Measurements from ENCODE around the gene ASTN1. TPM values are rescaled to one million over a fixed set of nuclear protein-coding genes. Genes with fewer than 3 reads are reported as not detected.
A peak's percentile ranks its signal among the peaks of the same experiment; 100 is the strongest.

ASTN1 gene
- total RNA-seq, 1 experiment from 2014 or later, result not detected

DNA sequence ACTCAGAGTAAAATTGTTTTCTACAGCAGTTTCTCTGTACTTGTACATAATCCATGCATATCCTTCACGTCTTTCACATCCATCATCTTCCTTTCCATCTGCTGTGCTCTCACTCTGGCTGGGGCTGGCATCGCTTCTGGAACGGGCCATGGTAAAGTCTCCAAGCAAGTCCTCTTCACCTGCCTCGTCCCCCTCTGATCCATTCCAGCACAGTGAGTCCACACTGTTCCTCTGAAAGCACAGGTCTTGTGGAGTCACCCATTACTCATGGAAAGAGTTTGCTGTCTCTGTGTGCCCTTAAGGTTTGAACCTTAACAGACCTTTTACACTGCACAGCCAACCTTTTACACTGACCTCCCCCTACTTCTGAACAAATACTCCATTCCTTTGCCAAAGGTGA, 313.6 kb downstream of the ASTN1 start:
- H3K4me2 ChIP-seq (ENCODE audit: low read length), result no peak overlapping the region
- H3K9ac ChIP-seq (ENCODE audit: low read length), result no peak overlapping the region
- no peaks in the 10 kb centered on the region for H3K79me2 ChIP-seq (ENCODE audit: low read length)
- ChIA-PET POLR2A (ENCODE audit: unreplicated experiment) (interaction anchor here (0.6 kb wide), 1 partner anchor 254 kb away, joined by 3 read pairs; no protein-coding TSS in a partner anchor), CTCF (no interaction called here)
- no peaks in the 10 kb centered on the region for H3F3A ChIP-seq (ENCODE audit: low read length, unreplicated experiment)
- intact Hi-C loops (cut with micrococcal nuclease), result no loop called here
- no peak overlapping the region for H3K27ac ChIP-seq (ENCODE audit: low read length)
- H3K9me3 ChIP-seq (ENCODE audit: low read length), result no peaks in the 10 kb centered on the region
- no peaks in the 10 kb centered on the region for H3K9me2 ChIP-seq (replicated peaks; ENCODE audit: low read length)
- TF ChIP-seq EZH2phosphoT487 (IDR thresholded peaks at IDR 0.05; ENCODE audit: borderline replicate concordance, low read length) (no peak), EZH2 (IDR thresholded peaks at IDR 0.05; ENCODE audit: low read length, unreplicated experiment) (no peak)
- TF ChIP-seq, protein P1, sequence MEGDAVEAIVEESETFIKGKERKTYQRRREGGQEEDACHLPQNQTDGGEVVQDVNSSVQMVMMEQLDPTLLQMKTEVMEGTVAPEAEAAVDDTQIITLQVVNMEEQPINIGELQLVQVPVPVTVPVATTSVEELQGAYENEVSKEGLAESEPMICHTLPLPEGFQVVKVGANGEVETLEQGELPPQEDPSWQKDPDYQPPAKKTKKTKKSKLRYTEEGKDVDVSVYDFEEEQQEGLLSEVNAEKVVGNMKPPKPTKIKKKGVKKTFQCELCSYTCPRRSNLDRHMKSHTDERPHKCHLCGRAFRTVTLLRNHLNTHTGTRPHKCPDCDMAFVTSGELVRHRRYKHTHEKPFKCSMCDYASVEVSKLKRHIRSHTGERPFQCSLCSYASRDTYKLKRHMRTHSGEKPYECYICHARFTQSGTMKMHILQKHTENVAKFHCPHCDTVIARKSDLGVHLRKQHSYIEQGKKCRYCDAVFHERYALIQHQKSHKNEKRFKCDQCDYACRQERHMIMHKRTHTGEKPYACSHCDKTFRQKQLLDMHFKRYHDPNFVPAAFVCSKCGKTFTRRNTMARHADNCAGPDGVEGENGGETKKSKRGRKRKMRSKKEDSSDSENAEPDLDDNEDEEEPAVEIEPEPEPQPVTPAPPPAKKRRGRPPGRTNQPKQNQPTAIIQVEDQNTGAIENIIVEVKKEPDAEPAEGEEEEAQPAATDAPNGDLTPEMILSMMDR (conservative IDR thresholded peaks at IDR 0.05; ENCODE audit: low read depth, low read length), result no peak
- no TSS peak for BruUV-seq (replicated peaks)
- no peak overlapping the region for H3K4me3 ChIP-seq (ENCODE audit: low read length)
- ATAC-seq (no peak), DNase-seq (peak; percentile 1)
- no peaks in the 10 kb centered on the region for H4K20me1 ChIP-seq (ENCODE audit: low read length)
- no peaks in the 10 kb centered on the region for H3K4me1 ChIP-seq (ENCODE audit: insufficient read depth, low read length)
- H3K36me3 ChIP-seq (ENCODE audit: low read depth, low read length), result no peaks in the 10 kb centered on the region
- H3K27me3 ChIP-seq (ENCODE audit: low read length), result peaks cover 7% of the 10 kb centered on the region; the same call in 1 of the 2 replicates
- H2AFZ ChIP-seq (ENCODE audit: low read length), result no peak overlapping the region

DNA sequence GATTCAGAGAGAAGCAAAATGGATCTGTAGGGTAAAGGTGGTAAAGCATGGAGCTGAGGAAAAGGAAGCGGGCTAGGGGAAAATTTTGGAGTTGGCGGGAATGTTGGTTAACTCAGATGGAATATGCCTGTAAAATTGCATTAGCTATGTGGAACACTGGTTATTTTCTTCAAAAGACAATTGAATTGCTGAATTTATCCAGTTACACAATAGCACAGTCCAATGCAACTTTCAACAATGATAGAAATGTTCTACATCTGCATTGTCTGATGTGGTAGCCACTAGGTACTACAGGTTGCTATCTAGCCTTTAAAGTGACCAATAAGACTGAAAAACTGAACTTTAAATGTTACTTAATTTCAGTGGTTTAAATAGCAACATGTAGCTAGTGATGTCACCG, 315.2 kb downstream of the ASTN1 start:
- CTCF ChIA-PET, result no interaction called here
- BruUV-seq (replicated peaks), result no TSS peak

DNA sequence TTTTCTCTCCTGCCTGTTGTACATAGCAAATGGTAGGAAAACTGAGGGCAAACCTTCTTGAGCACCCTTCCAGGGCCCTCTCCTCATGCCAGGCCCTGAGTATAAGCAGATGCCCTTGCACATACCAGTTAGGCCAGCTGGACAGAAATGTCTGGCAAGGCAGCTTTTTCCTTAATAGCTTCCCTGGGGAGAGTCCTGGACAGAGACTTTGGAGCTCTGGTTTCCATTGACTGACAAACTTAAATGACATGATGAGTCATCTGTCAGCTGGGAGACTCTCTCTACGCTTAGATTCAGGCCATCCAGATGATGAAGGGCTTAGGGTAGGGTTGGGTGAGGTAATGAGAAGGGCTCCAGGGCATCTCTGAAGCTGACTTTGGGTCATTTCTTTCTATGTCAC, 317.5 kb downstream of the ASTN1 start:
- Histone ChIP-seq H3K9ac (ENCODE audit: low read length) (no peak overlapping the region), H3F3A (ENCODE audit: low read length, unreplicated experiment) (no peaks in the 10 kb centered on the region), H2AFZ (ENCODE audit: low read length) (no peak overlapping the region), H4K20me1 (ENCODE audit: low read length) (no peaks in the 10 kb centered on the region), H3K4me1 (ENCODE audit: insufficient read depth, low read length) (no peaks in the 10 kb centered on the region), H3K27me3 (ENCODE audit: low read length) (peaks cover 7% of the 10 kb centered on the region; the same call in 1 of the 2 replicates), H3K4me2 (ENCODE audit: low read length) (no peak overlapping the region), H3K36me3 (ENCODE audit: low read depth, low read length) (no peaks in the 10 kb centered on the region), H3K9me3 (ENCODE audit: low read length) (no peaks in the 10 kb centered on the region), H3K4me3 (ENCODE audit: low read length) (no peak overlapping the region), H3K27ac (ENCODE audit: low read length) (no peak overlapping the region), H3K79me2 (ENCODE audit: low read length) (no peaks in the 10 kb centered on the region), H3K9me2 (replicated peaks; ENCODE audit: low read length) (no peaks in the 10 kb centered on the region)
- ChIA-PET POLR2A (ENCODE audit: unreplicated experiment) (no interaction called here), CTCF (no interaction called here)
- no peak for DNase-seq
- TF ChIP-seq EZH2 (IDR thresholded peaks at IDR 0.05; ENCODE audit: low read length, unreplicated experiment), result no peak
- no peak for TF ChIP-seq EZH2phosphoT487 (IDR thresholded peaks at IDR 0.05; ENCODE audit: borderline replicate concordance, low read length)
- TF ChIP-seq, protein P1 (conservative IDR thresholded peaks at IDR 0.05; ENCODE audit: low read depth, low read length), result no peak
- intact Hi-C loops (cut with micrococcal nuclease), result no loop called here
- ATAC-seq, result no peak
- no TSS peak for BruUV-seq (replicated peaks)

More for the DNA sequence above, 315.2 kb downstream of the ASTN1 start:
- Histone ChIP-seq H3K79me2 (ENCODE audit: low read length) (no peaks in the 10 kb centered on the region), H3F3A (ENCODE audit: low read length, unreplicated experiment) (no peaks in the 10 kb centered on the region), H3K4me2 (ENCODE audit: low read length) (no peak overlapping the region), H3K27me3 (ENCODE audit: low read length) (peaks cover 7% of the 10 kb centered on the region; the same call in 1 of the 2 replicates), H3K4me1 (ENCODE audit: insufficient read depth, low read length) (no peaks in the 10 kb centered on the region), H3K9ac (ENCODE audit: low read length) (no peak overlapping the region), H4K20me1 (ENCODE audit: low read length) (no peaks in the 10 kb centered on the region), H3K36me3 (ENCODE audit: low read depth, low read length) (no peaks in the 10 kb centered on the region), H3K9me3 (ENCODE audit: low read length) (no peaks in the 10 kb centered on the region), H3K27ac (ENCODE audit: low read length) (no peak overlapping the region), H2AFZ (ENCODE audit: low read length) (no peak overlapping the region), H3K9me2 (replicated peaks; ENCODE audit: low read length) (no peaks in the 10 kb centered on the region), H3K4me3 (ENCODE audit: low read length) (no peak overlapping the region)
- TF ChIP-seq, protein P1 (conservative IDR thresholded peaks at IDR 0.05; ENCODE audit: low read depth, low read length), result no peak
- TF ChIP-seq EZH2phosphoT487 (IDR thresholded peaks at IDR 0.05; ENCODE audit: borderline replicate concordance, low read length), result no peak
- no peak for TF ChIP-seq EZH2 (IDR thresholded peaks at IDR 0.05; ENCODE audit: low read length, unreplicated experiment)
- no peak for ATAC-seq
- intact Hi-C loops (cut with micrococcal nuclease), result no loop called here
- POLR2A ChIA-PET (ENCODE audit: unreplicated experiment), result no interaction called here
- DNase-seq, result no peak
